ENCODE measurements around the gene MRPS31.

DNA sequence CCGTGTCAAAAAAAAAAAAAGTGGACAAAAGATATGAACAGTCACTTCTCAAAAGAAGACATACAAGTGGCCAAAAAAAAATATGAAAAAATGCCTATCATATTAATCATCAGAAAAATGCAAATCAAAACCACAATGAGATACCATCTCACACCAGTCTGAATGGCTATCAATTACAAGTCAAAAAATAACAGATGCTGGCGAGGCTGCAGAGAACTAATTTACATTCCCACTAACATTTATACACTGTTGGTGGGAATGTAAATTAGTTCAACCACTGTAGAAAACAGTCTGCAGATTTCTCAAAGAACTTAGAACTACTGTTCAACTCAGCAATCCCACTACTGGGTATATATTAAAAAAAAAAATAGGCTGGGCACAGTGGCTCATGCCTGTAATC, 78.0 kb downstream of the MRPS31 start:
- TF ChIP-seq POLR2A (IDR thresholded peaks at IDR 0.05; ENCODE audit: low read length) (no peak), GATA1 (IDR thresholded peaks at IDR 0.05; ENCODE audit: low read depth, low read length) (no peak)
